HFFc6 (cell line): ENCODE data around the gene TMEM40. TPM values are rescaled to one million over a fixed set of nuclear protein-coding genes. Genes with fewer than 3 reads are reported as not detected.
"Not testable (repeated sequence)": the region's sequence is repeated elsewhere in the genome, so short reads cannot be mapped to it uniquely, and the experiment has no call there.

Experiments
- DNase-seq: peaks from one replicate; pipeline ENCODE4 v3.0.0-alpha.2; 2018
- H3K27ac Mint-ChIP-seq: 2 replicates; pipeline ENCODE4 v1.8.0; 2020; ENCODE audit warnings: mild to moderate bottlenecking, mixed read lengths
- H3K27me3 Mint-ChIP-seq: 2 replicates; pipeline ENCODE4 v1.8.0; 2021; ENCODE audit warnings: mild to moderate bottlenecking, moderate library complexity, mixed read lengths; ENCODE audit not compliant: insufficient read depth
- H3K36me3 Mint-ChIP-seq: 2 replicates; pipeline ENCODE4 v1.8.0; 2021; ENCODE audit warnings: low read depth, mixed read lengths
- H3K4me1 Mint-ChIP-seq: 2 replicates; pipeline ENCODE4 v1.8.0; 2020; ENCODE audit warnings: low read depth, mixed read lengths
- H3K4me3 Mint-ChIP-seq: 2 replicates; pipeline ENCODE4 v1.8.0; 2020; ENCODE audit warnings: mild to moderate bottlenecking, moderate library complexity, mixed read lengths
- H3K9me3 Mint-ChIP-seq: 2 replicates; pipeline ENCODE4 v1.8.0; 2020; ENCODE audit warnings: mild to moderate bottlenecking, mixed read lengths
- CTCF ChIP-seq: fragments of 200-600 bp; sonication (generic); IDR thresholded peaks from 2 replicates; pipeline ENCODE4 v1.5.0; 2021; ENCODE audit warnings: antibody characterized with exemption, mild to moderate bottlenecking
- total RNA-seq, 6 experiments: library from RNA; stranded (reverse); fragmentation: NEBNext Ultra II Directional; extraction: Animal tissue kit (Norgen Biotek cat#: 25700); gene quantifications; 2 replicates in 1 of 6; 3 replicates in 5 of 6; pipeline ENCODE4 v1.2.3, GENCODE V29; 2021

Gene TMEM40
- total RNA-seq, 6 experiments from 2014 or later, result 0.32 to 0.40 (median 0.36) TPM; not detected in 3

GRCh38 chr3:12796171-12797123 is 37.4 kb upstream of the TMEM40 start, which contains the start of gene CAND2:
CAND2 (plus strand) TSS chr3:12796680; CDS start chr3:12796721, 41 bp downstream.
- peak within 1 kb of the TSS; percentile 88 for H3K4me3 Mint-ChIP-seq
- H3K27ac Mint-ChIP-seq, result peak within 1 kb of the TSS; percentile 63
- peaks cover 10% of the 10 kb centered on the region for H3K4me1 Mint-ChIP-seq
- H3K27me3 Mint-ChIP-seq, result peaks cover 10% of the 10 kb centered on the region
- DNase-seq, result no peak
- TF ChIP-seq CTCF, result no peak; the same call in 1 of the 2 replicates
- no peaks in the 10 kb centered on the region for H3K36me3 Mint-ChIP-seq
- H3K9me3 Mint-ChIP-seq, result no peaks in the 10 kb centered on the region

- DNase-seq, result no peak
- Mint-ChIP-seq H3K4me1 (peaks cover 10% of the 10 kb centered on the region), H3K36me3 (no peaks in the 10 kb centered on the region), H3K27ac (no peak overlapping the region), H3K9me3 (no peaks in the 10 kb centered on the region), H3K27me3 (peaks cover 12% of the 10 kb centered on the region), H3K4me3 (no peak overlapping the region)
- TF ChIP-seq CTCF, result no peak
These were observed 34.6 kb upstream of the TMEM40 start for GRCh38 chr3:12793701-12794100.

GRCh38 chr3:12791430-12791829 is 32.4 kb upstream of the TMEM40 start:
- Mint-ChIP-seq H3K4me1 (peaks cover 6% of the 10 kb centered on the region), H3K27me3 (peaks cover 13% of the 10 kb centered on the region), H3K4me3 (no peak overlapping the region), H3K9me3 (no peaks in the 10 kb centered on the region), H3K27ac (no peak overlapping the region), H3K36me3 (no peaks in the 10 kb centered on the region)
- TF ChIP-seq CTCF, result no peak
- no peak for DNase-seq

GRCh38 chr3:12787967-12788690 is 29.1 kb upstream of the TMEM40 start:
- not testable (repeated sequence) for H3K4me3 Mint-ChIP-seq, H3K27ac Mint-ChIP-seq, H3K36me3 Mint-ChIP-seq, H3K4me1 Mint-ChIP-seq, DNase-seq, H3K9me3 Mint-ChIP-seq
- peaks cover 21% of the 10 kb centered on the region for H3K27me3 Mint-ChIP-seq

GRCh38 chr3:12787346-12787745 is 28.3 kb upstream of the TMEM40 start:
- not testable (repeated sequence) for DNase-seq, H3K27ac Mint-ChIP-seq, H3K9me3 Mint-ChIP-seq, H3K36me3 Mint-ChIP-seq, H3K4me3 Mint-ChIP-seq, H3K4me1 Mint-ChIP-seq
- peak; percentile 63 for TF ChIP-seq CTCF
- H3K27me3 Mint-ChIP-seq, result peaks cover 26% of the 10 kb centered on the region
